Measurements from ENCODE around the gene ACTN1.

GRCh38 chr14:68882235-68882634 is 96.9 kb downstream of the ACTN1 start:
- TF ChIP-seq INSM2 (tag by site-specific recombination; IDR thresholded peaks at IDR 0.05), result no peak
- TF ChIP-seq CTCF (tag by site-specific recombination; IDR thresholded peaks at IDR 0.05), result no peak
- no peak for TF ChIP-seq ZNF350 (tag by site-specific recombination; IDR thresholded peaks at IDR 0.05)
- TF ChIP-seq ZNF623 (tag by site-specific recombination; IDR thresholded peaks at IDR 0.05), result no peak
- no peak for TF ChIP-seq MYNN (tag by site-specific recombination; IDR thresholded peaks at IDR 0.05; ENCODE audit: borderline replicate concordance)
- no peak for TF ChIP-seq ZBTB20 (tag by site-specific recombination; IDR thresholded peaks at IDR 0.05)
